Measurements from ENCODE around the gene IL7R. TPM values are rescaled to one million over a fixed set of nuclear protein-coding genes. Genes with fewer than 3 reads are reported as not detected.

Gene IL7R
- total RNA-seq, 1 experiment from 2014 or later = 7.7 TPM

- H3K9me3 ChIP-seq (ENCODE audit: low read depth, low read length, poor library complexity, severe bottlenecking) = no peaks in the 10 kb centered on the region
- no peak overlapping the region for H3K27ac ChIP-seq (ENCODE audit: low read depth, low read length, poor library complexity, severe bottlenecking)
- no peak for DNase-seq (ENCODE audit: low spot score)
- no peaks in the 10 kb centered on the region for H3K27me3 ChIP-seq (replicated peaks; ENCODE audit: insufficient read depth, low read depth, low read length, poor library complexity)
- CTCF ChIA-PET = no interaction called here
- intact Hi-C loops (cut with micrococcal nuclease; ENCODE audit: unreplicated experiment) = no loop called here
- H3K4me3 ChIP-seq (ENCODE audit: low read depth, low read length, poor library complexity, severe bottlenecking) = no peak overlapping the region
- H3K36me3 ChIP-seq (ENCODE audit: insufficient read depth, low read length, poor library complexity, severe bottlenecking) = no peaks in the 10 kb centered on the region
- TF ChIP-seq EZH2 (IDR thresholded peaks at IDR 0.05; ENCODE audit: borderline replicate concordance, low read depth, low read length, poor library complexity, severe bottlenecking) (no peak), CTCF (conservative IDR thresholded peaks at IDR 0.05; ENCODE audit: low read depth, low read length) (no peak)
- BruUV-seq (replicated peaks) = no TSS peak
- H3K4me1 ChIP-seq (ENCODE audit: insufficient read depth, low read length, poor library complexity, severe bottlenecking) = no peaks in the 10 kb centered on the region
- POLR2A ChIA-PET (ENCODE audit: low non-redundant PET) = no interaction called here
Observed at GRCh38 chr5:35819026-35819425, 37.7 kb upstream of the IL7R start.

GRCh38 chr5:35819668-35820067, 37.0 kb upstream of the IL7R start:
- BruUV-seq (replicated peaks) = no TSS peak
- Histone ChIP-seq H3K4me1 (ENCODE audit: insufficient read depth, low read length, poor library complexity, severe bottlenecking) (no peaks in the 10 kb centered on the region), H3K9me3 (ENCODE audit: low read depth, low read length, poor library complexity, severe bottlenecking) (no peaks in the 10 kb centered on the region), H3K4me3 (ENCODE audit: low read depth, low read length, poor library complexity, severe bottlenecking) (no peak overlapping the region), H3K27me3 (replicated peaks; ENCODE audit: insufficient read depth, low read depth, low read length, poor library complexity) (no peaks in the 10 kb centered on the region), H3K36me3 (ENCODE audit: insufficient read depth, low read length, poor library complexity, severe bottlenecking) (no peaks in the 10 kb centered on the region), H3K27ac (ENCODE audit: low read depth, low read length, poor library complexity, severe bottlenecking) (no peak overlapping the region)
- TF ChIP-seq EZH2 (IDR thresholded peaks at IDR 0.05; ENCODE audit: borderline replicate concordance, low read depth, low read length, poor library complexity, severe bottlenecking) (no peak), CTCF (conservative IDR thresholded peaks at IDR 0.05; ENCODE audit: low read depth, low read length) (no peak)
- no peak for DNase-seq (ENCODE audit: low spot score)
- ChIA-PET CTCF (no interaction called here), POLR2A (ENCODE audit: low non-redundant PET) (no interaction called here)
- intact Hi-C loops (cut with micrococcal nuclease; ENCODE audit: unreplicated experiment) = no loop called here

GRCh38 chr5:35820735-35821134, 36.0 kb upstream of the IL7R start:
- H3K36me3 ChIP-seq (ENCODE audit: insufficient read depth, low read length, poor library complexity, severe bottlenecking) = no peaks in the 10 kb centered on the region
- DNase-seq (ENCODE audit: low spot score) = no peak
- TF ChIP-seq EZH2 (IDR thresholded peaks at IDR 0.05; ENCODE audit: borderline replicate concordance, low read depth, low read length, poor library complexity, severe bottlenecking) (no peak), CTCF (conservative IDR thresholded peaks at IDR 0.05; ENCODE audit: low read depth, low read length) (no peak)
- H3K27ac ChIP-seq (ENCODE audit: low read depth, low read length, poor library complexity, severe bottlenecking) = no peak overlapping the region
- POLR2A ChIA-PET (ENCODE audit: low non-redundant PET) = no interaction called here
- H3K27me3 ChIP-seq (replicated peaks; ENCODE audit: insufficient read depth, low read depth, low read length, poor library complexity) = no peaks in the 10 kb centered on the region
- H3K4me3 ChIP-seq (ENCODE audit: low read depth, low read length, poor library complexity, severe bottlenecking) = no peak overlapping the region
- BruUV-seq (replicated peaks) = no TSS peak
- CTCF ChIA-PET = no interaction called here
- H3K4me1 ChIP-seq (ENCODE audit: insufficient read depth, low read length, poor library complexity, severe bottlenecking) = no peaks in the 10 kb centered on the region
- intact Hi-C loops (cut with micrococcal nuclease; ENCODE audit: unreplicated experiment) = no loop called here
- no peaks in the 10 kb centered on the region for H3K9me3 ChIP-seq (ENCODE audit: low read depth, low read length, poor library complexity, severe bottlenecking)
